Muscle of arm (tissue), 14 donors: ENCODE measurements around the gene MCM8. TPM values are rescaled to one million over a fixed set of nuclear protein-coding genes. Genes with fewer than 3 reads are reported as not detected.

Experiments used
- DNase-seq: peaks from one replicate; pipeline ENCODE4 v3.0.0-alpha.2; 2013
- long read RNA-seq, 11 donors: transcript quantifications; one replicate each; lab custom pipeline, GENCODE V29; 2026
- polyA plus RNA-seq, 12 donors: library from polyadenylated mRNA; unstranded; fragments of 120-200 nt; gene quantifications; one replicate each; pipeline ENCODE4 v1.2.1, GENCODE V29; 2013; ENCODE audit not compliant: insufficient read length in 12 of 12

Gene MCM8
- 10 to 100 TPM in 6 of 12 donors, 1 to 10 TPM in 5, not detected in 1; 6.2 to 14.0 (median 10.0) TPM for polyA plus RNA-seq
- long read RNA-seq, donor 1: 0 reads
- long read RNA-seq, donor 2: 0 reads
- long read RNA-seq, donor 3: 0 reads
- long read RNA-seq, donor 4: 0 reads
- long read RNA-seq, donor 5: 0 reads
- long read RNA-seq, donor 6: 0 reads
- long read RNA-seq, donor 7: 0 reads
- long read RNA-seq, donor 8: 0 reads
- long read RNA-seq, donor 9: 0 reads
- long read RNA-seq, donor 10: 0 reads
- long read RNA-seq, donor 11, full-length matches to known transcripts: 1 of 1 reads
- long read RNA-seq, donor 11, partial matches to known transcripts: 0 of 1 reads
- long read RNA-seq, donor 11, other reads (novel, unspliced or antisense): 0 of 1 reads

- DNase-seq: peak; percentile 95
Observed at GRCh38 chr20:5950271-5951031, at the start of gene MCM8, which contains the start of gene TRMT6. Gene MCM8 (plus strand): TSS chr20:5950652. CDS start chr20:5952016, 1,364 bp downstream. Gene TRMT6 (minus strand): TSS chr20:5950533. CDS start chr20:5950405, 128 bp downstream.

DNA sequence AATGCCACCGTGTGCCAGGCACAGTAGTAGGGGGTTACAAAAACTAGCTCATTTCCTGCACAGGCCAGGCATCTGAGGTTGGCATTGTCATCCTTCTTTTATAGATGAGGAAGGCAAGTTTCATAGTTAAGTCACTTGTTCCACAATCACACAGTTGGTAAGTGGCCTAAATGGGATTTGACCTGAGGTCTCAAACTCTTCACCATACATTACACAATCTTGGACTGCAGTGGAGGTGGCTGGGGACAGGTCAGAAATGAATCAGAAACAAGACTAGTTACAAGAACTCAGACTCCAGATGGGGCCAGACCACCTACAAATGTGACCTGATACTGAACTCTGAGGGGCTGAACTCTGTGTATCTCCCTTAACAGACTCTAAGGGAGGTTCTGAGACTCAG is 49.5 kb upstream of the MCM8 start:
- DNase-seq: no peak

DNA sequence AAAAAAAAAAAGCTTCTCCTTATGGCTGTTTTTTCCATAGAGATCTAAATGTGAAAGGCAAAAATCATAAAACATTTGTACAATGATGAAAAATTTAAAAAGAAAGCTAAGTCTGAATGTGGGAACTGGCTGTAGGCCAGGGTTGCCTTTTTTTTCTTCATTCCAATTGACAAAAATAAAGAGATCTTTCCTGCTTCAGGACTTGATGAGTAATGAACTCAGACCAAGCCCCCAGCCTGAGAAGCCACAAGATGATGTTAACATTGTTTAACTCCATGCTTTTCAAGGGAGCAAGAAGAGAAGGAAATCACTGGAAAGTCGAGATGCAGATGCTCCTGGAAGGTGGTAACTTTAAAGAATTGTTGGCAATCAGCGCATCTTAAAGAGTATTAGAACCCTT is 41.5 kb upstream of the MCM8 start:
- no peak for DNase-seq

DNA sequence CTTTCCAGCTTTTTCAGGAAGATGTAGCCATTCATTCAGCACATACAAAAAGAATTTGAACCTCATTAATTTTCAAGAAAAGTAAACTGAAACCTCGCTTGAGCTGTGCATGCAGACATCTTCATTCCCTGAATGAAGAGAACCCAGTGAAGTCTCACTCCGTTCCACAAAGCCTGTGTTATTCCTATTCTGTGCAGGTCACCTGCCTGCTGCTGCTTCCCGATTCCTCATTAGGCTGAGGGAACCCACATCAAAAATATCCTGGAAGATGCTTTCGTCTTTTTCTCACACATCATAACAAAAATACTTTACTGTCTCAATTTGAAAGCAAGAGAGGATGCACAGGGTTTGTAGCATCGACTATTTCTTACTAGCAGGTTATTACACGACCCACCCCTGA is 40.3 kb upstream of the MCM8 start:
- DNase-seq: no peak

- no peak for DNase-seq
Observed at GRCh38 chr20:5913166-5913565, 37.3 kb upstream of the MCM8 start.

DNA sequence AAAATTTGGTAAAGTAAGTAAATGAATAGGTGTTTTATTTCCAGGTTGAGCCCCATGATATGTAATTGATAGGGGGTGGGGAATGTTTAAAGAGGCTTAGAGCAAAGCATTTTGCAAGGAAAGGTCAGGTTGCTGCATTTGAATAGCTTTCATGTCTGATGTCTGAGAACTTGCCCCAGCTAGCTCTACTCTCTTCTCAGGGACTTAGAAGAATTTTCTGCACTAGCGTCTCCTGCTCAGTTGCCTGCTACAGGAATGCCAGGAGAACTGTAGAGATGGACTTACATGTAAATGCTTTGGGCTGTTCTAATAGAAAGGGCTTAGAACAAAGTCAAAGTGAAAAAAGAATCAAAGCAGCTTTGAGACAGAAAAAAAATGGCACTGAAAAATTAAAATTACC is 35.6 kb upstream of the MCM8 start:
- no peak for DNase-seq

DNA sequence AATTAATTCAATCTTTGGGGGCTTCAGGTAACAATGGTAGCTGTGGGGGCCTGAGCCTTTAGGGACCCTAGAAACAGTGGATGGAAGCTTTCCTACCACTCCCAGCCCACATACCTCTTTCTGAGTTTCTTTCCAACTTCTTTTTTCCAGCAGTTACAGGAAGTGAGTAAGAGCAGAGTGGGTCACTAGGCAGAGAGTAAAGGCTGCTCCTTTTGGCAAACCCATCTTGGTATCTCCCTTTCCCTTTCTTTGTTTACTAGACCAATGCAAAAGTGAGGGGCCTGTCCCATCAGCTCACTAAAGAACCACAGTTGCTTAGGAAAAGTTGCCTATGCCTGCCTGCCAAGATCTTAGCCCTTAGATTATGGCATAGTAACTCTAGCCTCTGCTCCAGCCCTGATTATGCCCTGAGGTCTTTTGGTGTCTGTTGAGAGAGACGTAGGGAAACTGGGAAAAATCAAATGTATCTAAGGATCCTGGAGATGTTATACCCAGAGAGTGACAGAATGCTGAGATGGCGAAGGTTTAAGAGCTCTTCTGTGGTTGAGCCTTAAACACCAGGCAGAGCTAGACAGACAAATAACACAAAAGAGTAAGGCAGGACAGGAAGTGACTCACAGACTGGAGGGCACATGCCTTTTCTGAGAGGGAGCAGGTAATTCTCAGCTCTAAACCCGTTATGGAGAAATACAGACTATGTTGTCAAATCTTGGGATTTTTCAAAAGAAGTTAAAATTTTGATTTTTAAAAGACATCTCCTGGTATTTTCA is 31.4 kb upstream of the MCM8 start:
- DNase-seq: no peak

GRCh38 chr20:5919626-5920544 is 30.6 kb upstream of the MCM8 start:
- no peak for DNase-seq

- no peak for DNase-seq
Observed at GRCh38 chr20:5920581-5920980, 29.9 kb upstream of the MCM8 start.

DNA sequence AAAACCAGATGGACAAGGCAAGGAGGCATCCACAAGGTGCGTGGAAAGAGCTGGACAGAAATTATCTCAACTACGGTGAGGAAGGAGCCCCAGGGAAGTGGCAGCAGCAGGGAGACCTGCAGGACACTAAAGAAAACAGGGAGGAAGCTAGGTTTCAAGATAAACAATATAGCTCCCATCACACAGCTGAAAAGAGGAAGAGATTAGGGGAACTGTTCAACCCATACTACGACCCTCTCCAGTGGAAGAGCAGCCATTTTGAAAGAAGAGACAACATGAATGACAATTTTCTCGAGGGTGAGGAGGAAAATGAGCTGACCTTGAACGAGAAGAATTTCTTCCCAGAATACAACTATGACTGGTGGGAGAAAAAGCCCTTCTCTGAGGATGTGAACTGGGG is 27.0 kb upstream of the MCM8 start:
- no peak for DNase-seq

DNA sequence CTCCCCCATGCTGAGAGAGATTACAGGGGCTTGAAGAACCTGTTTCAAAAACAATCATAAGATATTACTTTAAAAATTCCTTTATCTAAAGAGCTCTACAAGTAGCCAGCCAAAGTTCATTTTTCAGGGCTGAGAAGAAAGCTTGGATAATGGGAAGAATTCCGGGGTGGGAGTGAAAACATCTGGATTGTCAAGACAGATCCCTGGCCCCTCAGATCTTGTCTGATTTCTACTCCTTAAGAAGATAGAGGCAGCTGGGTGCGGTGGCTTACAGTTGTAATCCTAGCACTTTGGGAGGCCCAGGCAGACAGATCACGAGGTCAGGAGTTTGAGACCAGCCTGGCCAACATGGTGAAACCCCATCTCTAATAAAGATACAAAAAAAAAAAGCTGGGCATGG is 24.9 kb upstream of the MCM8 start:
- DNase-seq: no peak

DNA sequence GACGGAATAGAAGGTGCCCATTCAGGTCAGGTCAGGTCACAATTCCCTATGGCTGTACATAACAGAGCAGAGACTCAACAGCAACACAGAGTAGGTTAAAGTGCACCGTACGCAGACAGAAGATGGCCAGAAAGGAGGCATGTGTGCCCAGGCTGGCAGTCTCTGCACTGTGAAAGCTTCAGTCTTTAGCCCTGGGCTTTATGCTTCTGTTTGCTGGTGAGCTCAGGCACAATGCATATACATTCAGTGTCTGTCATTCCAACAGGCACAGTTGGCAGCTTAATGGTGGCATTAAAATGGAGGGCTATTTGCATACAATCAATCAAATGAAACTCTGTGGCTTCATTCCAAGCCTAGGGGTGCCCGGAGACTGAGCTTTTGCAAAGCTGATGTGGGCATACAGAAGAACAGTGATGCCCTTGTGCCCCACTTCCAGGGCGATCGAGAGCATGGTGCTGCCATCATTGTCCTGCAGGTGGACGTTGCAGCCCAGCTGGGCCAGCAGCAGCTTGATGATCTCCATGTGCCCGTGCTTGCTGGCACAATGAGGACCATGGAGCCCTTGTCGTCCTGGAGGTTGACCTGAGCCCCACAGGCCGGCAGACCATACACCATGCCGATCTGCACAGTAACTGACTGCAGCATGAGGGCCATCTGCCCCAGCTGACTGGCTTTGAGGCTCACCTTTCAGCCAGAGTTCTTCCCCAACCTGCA is 22.5 kb upstream of the MCM8 start:
- no peak for DNase-seq

DNA sequence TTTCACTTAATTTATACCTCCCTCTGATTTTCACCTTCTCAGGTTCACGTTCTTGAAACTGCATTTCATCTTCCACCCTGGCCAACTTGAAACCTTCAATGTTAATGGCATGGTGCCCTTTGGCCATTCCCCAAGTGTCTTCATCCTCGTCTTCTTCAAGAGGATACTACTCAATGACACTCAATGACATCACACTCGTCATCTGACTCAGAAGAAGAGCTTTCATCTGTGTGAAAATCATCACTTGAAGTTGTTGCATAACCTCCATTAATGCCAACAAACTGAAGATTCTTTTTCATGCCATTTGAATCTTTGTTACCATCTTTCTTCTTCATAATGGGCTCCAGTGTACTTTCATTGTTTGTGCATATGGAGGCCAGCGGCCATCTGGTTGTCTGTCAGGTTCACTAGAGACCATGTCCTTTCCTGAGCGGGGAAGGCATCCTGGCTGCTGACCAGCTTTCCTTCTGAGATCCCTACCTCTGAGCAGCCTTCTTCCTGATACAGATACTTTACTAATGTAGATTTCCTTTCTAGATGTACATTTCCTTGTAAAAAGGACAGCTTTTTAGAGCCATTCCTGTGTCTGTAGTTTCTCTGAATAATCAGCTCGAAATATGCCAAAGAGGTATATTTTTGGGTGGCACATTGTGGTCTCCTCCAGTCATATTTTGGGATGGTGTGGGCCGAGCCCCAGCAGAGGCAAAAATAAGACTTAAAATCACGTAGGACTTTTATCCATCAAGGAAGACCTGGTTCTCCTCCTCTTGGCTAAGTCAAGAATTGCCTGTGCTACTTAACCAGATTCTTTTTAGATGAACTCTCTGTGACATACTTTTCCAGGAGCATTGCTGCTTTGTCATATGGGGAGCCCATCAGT is 21.4 kb upstream of the MCM8 start:
- no peak for DNase-seq

GRCh38 chr20:5931411-5931810 is 19.0 kb upstream of the MCM8 start:
- DNase-seq: no peak

GRCh38 chr20:5932796-5933195 is 17.7 kb upstream of the MCM8 start:
- no peak for DNase-seq

GRCh38 chr20:5933802-5934436 is 16.5 kb upstream of the MCM8 start:
- DNase-seq: no peak

DNA sequence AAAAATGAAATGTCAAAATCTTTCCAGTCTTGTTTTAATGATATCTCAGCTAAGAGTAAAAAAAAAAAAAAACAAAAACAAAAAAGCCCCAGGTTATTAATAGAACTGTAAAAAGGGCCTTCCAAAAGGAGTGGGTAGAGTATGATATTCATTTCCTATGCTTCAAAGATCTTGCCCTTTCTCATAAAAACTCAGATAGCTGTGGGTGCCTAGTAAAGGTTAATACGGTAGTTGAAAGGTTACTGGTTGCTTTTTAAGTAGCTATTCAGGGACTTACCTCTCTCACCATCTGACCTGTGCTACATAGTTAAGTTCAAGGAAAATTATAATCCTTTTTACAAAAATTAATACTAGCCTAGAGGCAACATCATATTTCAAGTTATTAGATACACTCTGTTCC is 15.1 kb upstream of the MCM8 start:
- DNase-seq: no peak

DNA sequence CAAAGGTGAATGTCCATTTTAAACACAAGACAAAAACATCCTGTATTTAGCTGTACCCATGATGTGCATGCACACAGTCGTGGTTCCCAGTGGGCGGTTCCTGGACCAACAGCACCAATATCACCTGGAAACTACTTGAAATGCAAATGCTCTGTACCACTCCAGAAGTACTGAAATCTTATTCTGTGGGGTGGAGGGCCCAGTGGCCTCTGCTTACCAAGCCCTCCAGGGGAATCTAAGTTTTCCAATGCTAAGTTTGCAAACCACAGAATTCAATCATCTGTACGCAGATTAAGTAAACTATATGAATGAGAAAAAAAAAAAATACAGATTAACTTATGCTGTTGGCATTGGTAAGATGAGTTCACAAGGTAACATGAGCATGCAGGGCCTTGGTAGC is 14.2 kb upstream of the MCM8 start:
- DNase-seq: no peak

GRCh38 chr20:5938456-5939029 is 11.9 kb upstream of the MCM8 start:
- DNase-seq: no peak
